ENCODE measurements around the gene LSAMP.

Gene LSAMP

DNA sequence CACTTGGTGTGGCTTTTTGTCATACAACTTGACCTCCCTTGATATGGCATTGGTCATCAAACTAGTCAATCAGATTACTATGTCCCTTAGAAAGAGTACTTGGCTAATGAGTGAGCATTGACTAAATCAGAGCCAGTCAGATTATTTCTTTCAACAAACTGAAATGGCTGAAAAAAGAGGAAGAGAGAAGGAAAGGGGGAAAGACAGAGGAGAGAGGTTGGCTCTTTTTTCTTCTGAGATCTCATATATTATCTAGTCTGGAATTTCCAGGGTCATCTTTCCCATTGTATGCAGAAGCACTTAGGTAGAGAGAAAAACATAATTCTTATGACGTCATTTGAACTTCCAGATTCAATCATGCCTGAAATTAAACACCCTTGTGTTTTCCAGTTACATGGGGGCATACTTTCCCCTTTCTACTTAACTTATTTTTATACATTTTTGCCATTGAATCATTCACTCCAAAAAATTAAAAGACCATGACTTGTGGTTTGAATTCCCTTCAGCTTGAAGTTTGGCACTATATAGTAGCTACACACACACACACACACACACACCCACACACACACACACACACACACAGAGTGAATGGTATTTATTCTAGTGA lies 387.8 kb downstream of the LSAMP start:
- H3K27me3 ChIP-seq (ENCODE audit: low read length) = no peaks in the 10 kb centered on the region
- no peak overlapping the region for H3K27ac ChIP-seq (ENCODE audit: low read depth, low read length)
- no peaks in the 10 kb centered on the region for H3K79me2 ChIP-seq (ENCODE audit: insufficient read depth, low read length)
- no peak for TF ChIP-seq EZH2phosphoT487 (conservative IDR thresholded peaks at IDR 0.05; ENCODE audit: low read length)
- TF ChIP-seq, protein P1, sequence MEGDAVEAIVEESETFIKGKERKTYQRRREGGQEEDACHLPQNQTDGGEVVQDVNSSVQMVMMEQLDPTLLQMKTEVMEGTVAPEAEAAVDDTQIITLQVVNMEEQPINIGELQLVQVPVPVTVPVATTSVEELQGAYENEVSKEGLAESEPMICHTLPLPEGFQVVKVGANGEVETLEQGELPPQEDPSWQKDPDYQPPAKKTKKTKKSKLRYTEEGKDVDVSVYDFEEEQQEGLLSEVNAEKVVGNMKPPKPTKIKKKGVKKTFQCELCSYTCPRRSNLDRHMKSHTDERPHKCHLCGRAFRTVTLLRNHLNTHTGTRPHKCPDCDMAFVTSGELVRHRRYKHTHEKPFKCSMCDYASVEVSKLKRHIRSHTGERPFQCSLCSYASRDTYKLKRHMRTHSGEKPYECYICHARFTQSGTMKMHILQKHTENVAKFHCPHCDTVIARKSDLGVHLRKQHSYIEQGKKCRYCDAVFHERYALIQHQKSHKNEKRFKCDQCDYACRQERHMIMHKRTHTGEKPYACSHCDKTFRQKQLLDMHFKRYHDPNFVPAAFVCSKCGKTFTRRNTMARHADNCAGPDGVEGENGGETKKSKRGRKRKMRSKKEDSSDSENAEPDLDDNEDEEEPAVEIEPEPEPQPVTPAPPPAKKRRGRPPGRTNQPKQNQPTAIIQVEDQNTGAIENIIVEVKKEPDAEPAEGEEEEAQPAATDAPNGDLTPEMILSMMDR (IDR thresholded peaks at IDR 0.05; ENCODE audit: insufficient read depth, low read length, poor library complexity, severe bottlenecking) = no peak
- no peaks in the 10 kb centered on the region for H3K36me3 ChIP-seq (ENCODE audit: low read length)
- no peak overlapping the region for H2AFZ ChIP-seq (ENCODE audit: low read depth, low read length, severe bottlenecking)
- no peak overlapping the region for H3K9ac ChIP-seq (ENCODE audit: low read length)
- H4K20me1 ChIP-seq (ENCODE audit: low read depth, low read length) = no peaks in the 10 kb centered on the region
- no peaks in the 10 kb centered on the region for H3K9me3 ChIP-seq (ENCODE audit: insufficient read depth, low read length)
- no peak overlapping the region for H3K4me2 ChIP-seq (ENCODE audit: low read depth, low read length, poor library complexity, severe bottlenecking)
- no peak overlapping the region for H3K4me3 ChIP-seq (ENCODE audit: insufficient read depth, low read length, poor library complexity, severe bottlenecking)
- no peaks in the 10 kb centered on the region for H3K9me2 ChIP-seq (replicated peaks; ENCODE audit: insufficient read depth, low read length)
- no peaks in the 10 kb centered on the region for H3F3A ChIP-seq (ENCODE audit: insufficient read depth)

DNA sequence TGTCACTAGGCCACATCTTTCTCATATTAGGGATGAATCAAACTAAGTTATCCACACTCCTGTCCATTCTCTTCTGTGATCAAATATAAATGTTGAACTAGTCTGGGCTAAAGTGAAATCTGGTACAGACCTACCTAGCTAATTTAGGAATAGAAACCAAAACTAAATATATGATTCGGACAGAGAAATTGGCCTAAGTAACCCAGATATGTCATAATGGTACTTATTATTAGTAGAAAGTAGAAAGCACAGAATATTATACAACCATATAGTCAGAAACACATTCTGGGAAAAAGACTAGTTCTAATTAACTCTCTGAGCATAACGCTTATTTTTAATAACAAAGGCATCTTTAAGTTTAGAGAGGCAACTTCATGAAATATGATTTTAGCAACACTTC lies 389.0 kb downstream of the LSAMP start:
- no peaks in the 10 kb centered on the region for H3K79me2 ChIP-seq (ENCODE audit: insufficient read depth, low read length)
- H3K36me3 ChIP-seq (ENCODE audit: low read length) = no peaks in the 10 kb centered on the region
- H3K9me3 ChIP-seq (ENCODE audit: insufficient read depth, low read length) = no peaks in the 10 kb centered on the region
- H3K27me3 ChIP-seq (ENCODE audit: low read length) = no peaks in the 10 kb centered on the region
- H2AFZ ChIP-seq (ENCODE audit: low read depth, low read length, severe bottlenecking) = no peak overlapping the region
- H3K9me2 ChIP-seq (replicated peaks; ENCODE audit: insufficient read depth, low read length) = no peaks in the 10 kb centered on the region
- no peak overlapping the region for H3K27ac ChIP-seq (ENCODE audit: low read depth, low read length)
- no peak overlapping the region for H3K4me3 ChIP-seq (ENCODE audit: insufficient read depth, low read length, poor library complexity, severe bottlenecking)
- H3F3A ChIP-seq (ENCODE audit: insufficient read depth) = no peaks in the 10 kb centered on the region
- TF ChIP-seq, protein P1 (IDR thresholded peaks at IDR 0.05; ENCODE audit: insufficient read depth, low read length, poor library complexity, severe bottlenecking) = no peak
- TF ChIP-seq EZH2phosphoT487 (conservative IDR thresholded peaks at IDR 0.05; ENCODE audit: low read length) = no peak
- H4K20me1 ChIP-seq (ENCODE audit: low read depth, low read length) = no peaks in the 10 kb centered on the region
- no peak overlapping the region for H3K9ac ChIP-seq (ENCODE audit: low read length)
- H3K4me2 ChIP-seq (ENCODE audit: low read depth, low read length, poor library complexity, severe bottlenecking) = no peak overlapping the region

DNA sequence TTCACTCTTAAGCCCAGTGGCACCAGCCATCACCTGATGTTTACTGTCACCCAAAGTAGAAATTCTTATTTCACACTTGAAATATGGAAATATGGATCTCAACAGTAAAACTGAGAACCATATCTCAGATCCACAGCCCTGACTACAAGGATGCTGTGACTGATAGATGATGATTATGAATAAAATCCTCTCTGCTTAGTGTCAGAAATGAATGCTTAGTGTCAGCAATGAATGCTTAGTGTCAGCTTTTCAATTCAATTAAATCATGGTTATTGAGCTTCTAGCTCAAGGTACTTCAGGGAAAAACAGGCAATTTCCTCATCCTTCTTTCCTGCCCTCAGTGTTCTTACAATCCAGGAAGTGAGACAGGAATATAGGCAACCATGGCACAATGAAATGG lies 392.3 kb downstream of the LSAMP start:
- H3F3A ChIP-seq (ENCODE audit: insufficient read depth) = no peaks in the 10 kb centered on the region
- no peaks in the 10 kb centered on the region for H3K36me3 ChIP-seq (ENCODE audit: low read length)
- TF ChIP-seq EZH2phosphoT487 (conservative IDR thresholded peaks at IDR 0.05; ENCODE audit: low read length) = no peak
- TF ChIP-seq, protein P1 (IDR thresholded peaks at IDR 0.05; ENCODE audit: insufficient read depth, low read length, poor library complexity, severe bottlenecking) = no peak
- no peaks in the 10 kb centered on the region for H4K20me1 ChIP-seq (ENCODE audit: low read depth, low read length)
- H3K27ac ChIP-seq (ENCODE audit: low read depth, low read length) = no peak overlapping the region
- H3K4me2 ChIP-seq (ENCODE audit: low read depth, low read length, poor library complexity, severe bottlenecking) = no peak overlapping the region
- H3K9me3 ChIP-seq (ENCODE audit: insufficient read depth, low read length) = no peaks in the 10 kb centered on the region
- H3K9me2 ChIP-seq (replicated peaks; ENCODE audit: insufficient read depth, low read length) = no peaks in the 10 kb centered on the region
- H2AFZ ChIP-seq (ENCODE audit: low read depth, low read length, severe bottlenecking) = no peak overlapping the region
- no peaks in the 10 kb centered on the region for H3K27me3 ChIP-seq (ENCODE audit: low read length)
- H3K9ac ChIP-seq (ENCODE audit: low read length) = no peak overlapping the region
- H3K79me2 ChIP-seq (ENCODE audit: insufficient read depth, low read length) = no peaks in the 10 kb centered on the region
- H3K4me3 ChIP-seq (ENCODE audit: insufficient read depth, low read length, poor library complexity, severe bottlenecking) = no peak overlapping the region
